Keratinocyte (primary cell): ENCODE measurements around the gene MUC13. TPM values are rescaled to one million over a fixed set of nuclear protein-coding genes. Genes with fewer than 3 reads are reported as not detected.

Source experiments
- DNase-seq: peaks from one replicate; pipeline ENCODE4 v3.0.0-alpha.2; 2011; ENCODE audit warnings: low read depth, missing footprints, low spot score
- FAIRE-seq: peaks from 2 replicates; lab custom pipeline; 2011; peaks lifted over from hg19 to GRCh38; lab: Jason Lieb, UNC
- H2AFZ ChIP-seq: 2 replicates; pipeline ENCODE4 v1.6.0; 2012; ENCODE audit warnings: low read length, control low read depth, inconsistent platforms; ENCODE audit not compliant: control insufficient read depth
- H3K27ac ChIP-seq: 2 replicates; pipeline ENCODE4 v1.5.1; 2011; ENCODE audit warnings: low read length; ENCODE audit not compliant: control insufficient read depth, insufficient read depth
- H3K27me3 ChIP-seq: 3 replicates; pipeline ENCODE4 v1.6.0; 2011; ENCODE audit warnings: low read length; ENCODE audit not compliant: control insufficient read depth, insufficient read depth; ENCODE audit errors: extremely low read depth
- H3K36me3 ChIP-seq, 2 experiments: 2 replicates in 1 of 2; 3 replicates in 1 of 2; pipeline ENCODE4 v1.5.1; 2011; ENCODE audit warnings: low read length in 2 of 2, mild to moderate bottlenecking in 1 of 2; ENCODE audit not compliant: control insufficient read depth in 2 of 2, insufficient read depth in 2 of 2; ENCODE audit errors: extremely low read depth in 1 of 2
- H3K4me1 ChIP-seq: 3 replicates; pipeline ENCODE4 v1.5.1; 2011; ENCODE audit warnings: low read length; ENCODE audit not compliant: control insufficient read depth, insufficient read depth; ENCODE audit errors: extremely low read depth
- H3K4me2 ChIP-seq: 3 replicates; pipeline ENCODE4 v1.6.0; 2011; ENCODE audit warnings: low read depth, low read length; ENCODE audit not compliant: control insufficient read depth, insufficient read depth; ENCODE audit errors: extremely low read depth
- H3K4me3 ChIP-seq, 3 experiments: fragments of 200-600 bp in 1 of 3; sonication (generic) in 1 of 3; 2 replicates in 2 of 3; 3 replicates in 1 of 3; pipeline ENCODE4 v1.5.1; 2011 to 2016; ENCODE audit warnings: low read length in 3 of 3, mild to moderate bottlenecking in 3 of 3, control low read depth in 2 of 3, inconsistent platforms in 1 of 3, low read depth in 1 of 3, mixed read lengths in 1 of 3, mixed run types in 1 of 3, moderate library complexity in 1 of 3; ENCODE audit not compliant: control insufficient read depth in 2 of 3, insufficient read depth in 2 of 3; ENCODE audit errors: extremely low read depth in 1 of 3
- H3K79me2 ChIP-seq: 2 replicates; pipeline ENCODE4 v1.6.0; 2012; ENCODE audit warnings: low read length; ENCODE audit not compliant: control insufficient read depth, insufficient read depth
- H3K9ac ChIP-seq: 3 replicates; pipeline ENCODE4 v1.6.0; 2011; ENCODE audit warnings: low read length; ENCODE audit not compliant: control insufficient read depth, insufficient read depth; ENCODE audit errors: extremely low read depth
- H3K9me1 ChIP-seq: 3 replicates; pipeline ENCODE4 v1.6.0; 2011; ENCODE audit warnings: low read length; ENCODE audit not compliant: control insufficient read depth, insufficient read depth; ENCODE audit errors: extremely low read depth
- H3K9me3 ChIP-seq: 2 replicates; pipeline ENCODE4 v1.5.1; 2012; ENCODE audit warnings: low read depth, low read length; ENCODE audit not compliant: control insufficient read depth
- H4K20me1 ChIP-seq: 3 replicates; pipeline ENCODE4 v1.6.0; 2011; ENCODE audit warnings: low read length; ENCODE audit not compliant: control insufficient read depth, insufficient read depth; ENCODE audit errors: extremely low read depth
- CTCF ChIP-seq, 3 experiments: IDR thresholded peaks in 1 of 3; conservative IDR thresholded peaks in 1 of 3; optimal IDR thresholded peaks in 1 of 3; 2 replicates in 2 of 3; 3 replicates in 1 of 3; pipeline versions ENCODE3 to v1.5.1; 2011; ENCODE audit warnings: low read length in 3 of 3, mild to moderate bottlenecking in 3 of 3, moderate library complexity in 2 of 3, control low read depth in 1 of 3, inconsistent platforms in 1 of 3; ENCODE audit not compliant: insufficient read depth in 2 of 3; ENCODE audit errors: extremely low read depth in 1 of 3
- EZH2 ChIP-seq: IDR thresholded peaks from one replicate; pipeline ENCODE4 v1.6.1; 2012; ENCODE audit warnings: inconsistent platforms, mild to moderate bottlenecking, low read length, moderate library complexity
- dilution Hi-C: fragments of 300-500 bp; cut with MboI; formaldehyde crosslinking; loops from one replicate; pipeline ENCODE4 v1.7.0; 2020; ENCODE audit warnings: low sequenced_read_pairs; ENCODE audit not compliant: extremely low pct_ligation_motif_present
- polyA plus RNA-seq, 5 experiments: library from polyadenylated mRNA; depleted of rRNA in 3 of 5; stranded (reverse) in 3 of 5; stranded (forward) in 1 of 5; unstranded in 1 of 5; fragments of >200 nt; gene quantifications; 1 replicate in 1 of 5; 2 replicates in 3 of 5; 3 replicates in 1 of 5; pipeline versions ENCODE4 v1.2.1 to v1.2.3, GENCODE V29; 2011 to 2012; ENCODE audit warnings: missing spikeins in 2 of 5, low read depth in 1 of 5, low replicate concordance in 1 of 5

MUC13 gene
- polyA plus RNA-seq, 1 donor (not counting 4 experiments of a cell fraction or from before 2014, with no cell fraction given), result not detected

GRCh38 chr3:124873226-124873625 lies 61.3 kb downstream of the MUC13 start:
- Histone ChIP-seq H3K27me3 (no peaks in the 10 kb centered on the region), H3K9me1 (no peaks in the 10 kb centered on the region), H3K36me3 (peaks cover 7 to 12% of the 10 kb centered on the region in 2 experiments), H2AFZ (no peak overlapping the region), H3K9ac (no peak overlapping the region), H3K4me3 (no peak overlapping the region), H4K20me1 (no peaks in the 10 kb centered on the region), H3K4me1 (peaks cover 37% of the 10 kb centered on the region), H3K9me3 (no peaks in the 10 kb centered on the region), H3K4me2 (no peak overlapping the region), H3K27ac (no peak overlapping the region), H3K79me2 (peaks cover 56% of the 10 kb centered on the region)
- FAIRE-seq (no peak), DNase-seq (no peak)
- dilution Hi-C loops, result no loop called here
- TF ChIP-seq CTCF (optimal IDR thresholded peaks at IDR 0.05 in 1 of 3, IDR thresholded peaks at IDR 0.05 in 1 of 3, conservative IDR thresholded peaks at IDR 0.05 in 1 of 3; ENCODE audit: extremely low read depth in 1 of 3, insufficient read depth in 2 of 3, low read length in 3 of 3) (no peak), EZH2 (no peak)

DNA sequence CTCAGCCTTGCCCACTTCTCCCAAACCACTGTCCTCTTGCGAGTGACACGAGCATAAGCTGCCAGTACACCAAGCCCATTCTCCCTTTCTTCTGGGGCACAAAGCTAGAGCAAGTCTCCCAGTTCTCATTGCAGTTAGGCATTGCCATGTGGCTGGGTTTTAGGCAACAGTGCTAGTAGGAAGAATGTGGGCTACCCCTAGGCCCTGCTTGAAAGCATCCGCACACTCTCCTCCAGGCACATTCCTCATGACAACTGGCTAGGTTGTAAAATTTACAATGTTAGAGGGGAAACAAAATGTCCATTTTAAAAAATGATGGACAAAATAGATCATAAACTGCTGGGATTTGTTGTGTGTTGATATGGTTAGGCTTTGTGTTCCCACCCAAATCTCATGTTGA lies 67.0 kb downstream of the MUC13 start:
- Histone ChIP-seq H3K27ac (no peak overlapping the region), H3K4me1 (peaks cover 27% of the 10 kb centered on the region), H4K20me1 (peaks cover 4% of the 10 kb centered on the region), H2AFZ (no peak overlapping the region), H3K36me3 (peaks cover 10 to 15% of the 10 kb centered on the region in 2 experiments), H3K79me2 (peaks cover 22% of the 10 kb centered on the region), H3K9me1 (no peaks in the 10 kb centered on the region), H3K27me3 (no peaks in the 10 kb centered on the region), H3K9me3 (no peaks in the 10 kb centered on the region), H3K4me3 (no peak overlapping the region), H3K9ac (no peak overlapping the region), H3K4me2 (no peak overlapping the region)
- dilution Hi-C loops, result no loop called here
- FAIRE-seq (no peak), DNase-seq (no peak)
- no peak for TF ChIP-seq CTCF (optimal IDR thresholded peaks at IDR 0.05 in 1 of 3, IDR thresholded peaks at IDR 0.05 in 1 of 3, conservative IDR thresholded peaks at IDR 0.05 in 1 of 3; ENCODE audit: extremely low read depth in 1 of 3, insufficient read depth in 2 of 3, low read length in 3 of 3)
- TF ChIP-seq EZH2, result no peak
